RWPE1 (cell line): Measurements from ENCODE around the gene PPP3CA.

ENCODE experiments used
- CTCF ChIA-PET: fragments of 350-600 bp; sonication (Branson Sonifier 250); formaldehyde crosslinking; extraction: SDS; loops from one replicate; lab custom pipeline; 2021; lab: Yijun Ruan, JAX
- POLR2A ChIA-PET: fragments of 400-600 bp; formaldehyde crosslinking; extraction: SDS; loops from one replicate; lab custom pipeline; 2020; ENCODE audit warnings: antibody characterized with exemption; ENCODE audit not compliant: low non-redundant PET; lab: Yijun Ruan, JAX
- DNase-seq: peaks from one replicate; pipeline ENCODE4 v3.0.0; 2012; ENCODE audit warnings: low spot score
- H3K27ac ChIP-seq: fragments of 450-650 bp; 2 replicates; pipeline ENCODE4 v1.5.1; 2017
- CTCF ChIP-seq: fragments of 450-650 bp; conservative IDR thresholded peaks from 2 replicates; pipeline ENCODE4 v1.5.1; 2017; ENCODE audit warnings: low read depth, mild to moderate bottlenecking

Gene PPP3CA

GRCh38 chr4:101125045-101125942 lies 222.0 kb downstream of the PPP3CA start:
- CTCF ChIA-PET = no interaction called here
- no peak for TF ChIP-seq CTCF
- no peak overlapping the region for H3K27ac ChIP-seq
- DNase-seq = no peak
- POLR2A ChIA-PET = no interaction called here

- H3K27ac ChIP-seq = no peak overlapping the region
- TF ChIP-seq CTCF = no peak
- DNase-seq = no peak
- ChIA-PET POLR2A (no interaction called here), CTCF (no interaction called here)
Measured at GRCh38 chr4:101123231-101123630, 224.1 kb downstream of the PPP3CA start.

- TF ChIP-seq CTCF = no peak
- ChIA-PET CTCF (no interaction called here), POLR2A (no interaction called here)
- H3K27ac ChIP-seq = no peak overlapping the region
- DNase-seq = no peak
Measured at GRCh38 chr4:101122019-101122418, 225.3 kb downstream of the PPP3CA start.

- ChIA-PET POLR2A (no interaction called here), CTCF (interaction anchor here (0.7 kb wide), 1 partner anchor 23 kb away, joined by 3 read pairs; no protein-coding TSS in a partner anchor)
- no peak overlapping the region for H3K27ac ChIP-seq
- DNase-seq = no peak
- TF ChIP-seq CTCF = no peak
Measured at GRCh38 chr4:101119141-101119540, 228.2 kb downstream of the PPP3CA start.

GRCh38 chr4:101118617-101119016 lies 228.7 kb downstream of the PPP3CA start:
- ChIA-PET POLR2A (no interaction called here), CTCF (interaction anchor here (0.7 kb wide), 2 partner anchors 24 to 221 kb away, joined by 3 to 6 read pairs; no protein-coding TSS in a partner anchor)
- H3K27ac ChIP-seq = no peak overlapping the region
- DNase-seq = no peak
- TF ChIP-seq CTCF = no peak

- ChIA-PET CTCF (no interaction called here), POLR2A (no interaction called here)
- DNase-seq = no peak
- no peak overlapping the region for H3K27ac ChIP-seq
- TF ChIP-seq CTCF = no peak
Measured at GRCh38 chr4:101115887-101116286, 231.4 kb downstream of the PPP3CA start.
